DMS153 treated with DMSO at 0.1 percent for 48 hours (cell line): ENCODE measurements around the gene LPCAT4.
A peak's percentile ranks its signal among the peaks of the same experiment; 100 is the strongest.
"Not testable (repeated sequence)": the region's sequence is repeated elsewhere in the genome, so short reads cannot be mapped to it uniquely, and the experiment has no call there.

Source experiments
- DNase-seq: peaks from one replicate; lab custom pipeline; 2025; ENCODE audit not compliant: unreplicated experiment; lab: John Stamatoyannopoulos, UW

Gene LPCAT4

GRCh38 chr15:34364041-34364440, 3.0 kb downstream of the LPCAT4 start:
- no peak for DNase-seq

GRCh38 chr15:34362047-34362773, 4.8 kb downstream of the LPCAT4 start:
- no peak for DNase-seq

GRCh38 chr15:34361278-34361677, 5.7 kb downstream of the LPCAT4 start:
- no peak for DNase-seq

DNA sequence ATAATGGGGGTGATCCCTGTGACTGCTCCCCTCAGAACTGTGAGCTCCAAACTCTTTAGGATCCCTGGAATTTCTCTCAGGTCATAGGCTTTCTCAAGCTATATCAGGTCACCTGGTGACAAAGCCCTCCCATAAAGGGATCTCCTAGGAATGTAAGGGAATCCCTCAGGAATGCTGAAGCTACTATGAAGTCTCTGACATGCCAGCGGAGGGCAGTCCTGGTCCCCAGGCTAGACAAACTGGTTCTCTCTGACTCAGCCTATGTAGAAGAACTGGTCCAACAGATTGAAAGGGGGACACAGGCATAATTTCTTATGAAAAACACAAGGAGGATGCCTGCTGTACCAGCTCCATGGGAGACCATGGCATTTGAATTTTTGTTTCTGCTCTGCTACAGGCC, 6.7 kb downstream of the LPCAT4 start:
- no peak for DNase-seq

DNA sequence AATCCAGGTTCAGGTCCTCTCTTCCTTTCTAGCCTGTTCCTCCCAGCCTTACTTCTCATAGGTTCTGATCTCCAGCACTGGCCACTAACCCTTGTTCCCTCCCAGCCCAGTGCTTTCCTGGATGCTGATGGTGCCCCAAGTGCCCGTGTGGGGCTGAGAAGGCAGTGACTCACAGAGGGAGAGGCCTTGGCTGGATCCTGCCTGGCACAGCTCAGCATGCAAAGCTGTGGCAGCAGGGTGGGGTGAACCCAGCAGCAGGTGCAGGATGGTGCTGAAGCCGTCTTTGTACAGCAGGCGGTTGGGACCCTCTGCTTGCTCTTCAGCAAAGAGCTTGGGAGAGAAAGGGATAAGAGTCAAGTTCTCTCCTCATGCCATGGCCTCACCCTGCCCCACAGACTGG, 7.6 kb downstream of the LPCAT4 start:
- DNase-seq, result no peak

- no peak for DNase-seq
These were observed 8.0 kb downstream of the LPCAT4 start for GRCh38 chr15:34358948-34359347.

DNA sequence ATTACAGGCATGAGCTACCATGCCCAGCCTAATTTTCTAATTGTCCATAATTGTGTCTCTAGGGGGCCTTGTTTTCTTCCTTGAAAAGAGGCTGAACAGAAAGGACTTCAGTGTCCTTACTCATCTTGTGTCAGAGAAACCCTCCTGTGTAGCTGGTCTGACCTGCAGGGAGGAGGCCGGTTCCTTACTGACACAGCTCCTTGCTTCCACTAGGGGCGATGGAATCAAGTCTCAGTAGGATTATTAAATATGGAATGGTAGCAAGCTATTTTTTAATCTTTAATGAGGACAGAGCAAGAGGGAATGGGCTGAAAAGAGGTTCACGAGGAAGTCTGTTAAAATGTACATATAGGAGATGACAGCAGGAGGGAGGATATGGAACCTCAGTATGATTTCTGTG, 8.6 kb downstream of the LPCAT4 start:
- DNase-seq, result no peak

- no peak for DNase-seq
These were observed 9.3 kb downstream of the LPCAT4 start for GRCh38 chr15:34357653-34358052.

DNA sequence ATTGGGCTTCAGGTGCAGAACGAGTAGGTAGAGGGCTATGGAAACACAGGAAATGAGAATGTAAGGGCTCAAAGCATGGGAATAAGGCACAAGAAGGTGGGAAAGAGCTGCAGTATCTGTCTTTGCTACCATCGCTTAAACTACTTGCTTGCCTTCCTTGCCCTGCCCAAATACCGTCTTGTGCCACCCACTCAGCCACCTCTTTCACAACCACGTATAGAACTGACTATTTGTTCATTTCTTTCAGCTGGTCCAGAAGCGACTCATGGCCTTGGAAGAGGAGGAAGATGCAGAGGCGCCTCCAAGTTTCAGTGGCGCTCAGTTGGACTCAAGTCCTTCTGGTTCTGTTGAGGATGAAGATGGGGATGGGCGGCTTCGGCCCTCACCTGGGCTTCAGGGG, 11.8 kb downstream of the LPCAT4 start:
- DNase-seq, result no peak

GRCh38 chr15:34354286-34354685, 12.7 kb downstream of the LPCAT4 start:
- no peak for DNase-seq

DNA sequence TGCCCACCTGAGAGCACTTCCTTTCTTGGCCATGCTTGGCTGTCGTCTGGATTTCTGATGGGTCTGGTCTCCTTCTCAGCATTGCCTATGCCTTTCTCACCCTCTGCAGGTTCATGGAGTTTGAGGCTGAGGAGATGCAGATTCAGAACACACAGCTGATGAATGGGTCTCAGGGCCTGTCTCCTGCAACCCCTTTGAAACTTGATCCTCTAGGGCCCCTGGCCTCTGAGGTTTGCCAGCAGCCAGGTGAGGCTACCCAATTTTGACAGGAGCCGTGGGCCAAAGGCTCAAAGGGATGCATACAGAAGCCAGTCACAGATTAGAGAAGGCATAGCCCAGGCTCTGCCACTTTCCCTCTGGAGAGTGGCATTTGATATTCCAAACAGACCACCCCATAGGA, 13.4 kb downstream of the LPCAT4 start:
- DNase-seq, result no peak

DNA sequence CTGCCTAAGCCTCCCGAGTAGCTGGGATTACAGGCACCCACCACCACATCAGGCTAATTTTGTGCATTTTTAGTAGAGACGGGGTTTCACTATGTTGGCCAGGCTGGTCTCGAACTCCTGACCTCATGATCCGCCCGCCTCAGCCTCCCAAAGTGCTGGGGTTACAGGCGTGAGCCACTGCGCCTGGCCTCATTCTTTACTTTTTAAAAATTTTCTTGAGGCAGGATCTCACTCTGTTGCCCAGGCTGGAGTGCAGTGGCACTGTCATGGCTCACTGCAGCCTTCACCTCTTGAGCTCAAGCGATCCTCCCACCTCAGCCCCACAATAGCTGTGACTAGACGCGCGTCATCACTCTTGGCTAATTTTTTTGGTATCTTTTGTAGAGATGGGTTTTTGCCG, 14.0 kb downstream of the LPCAT4 start:
- not testable (repeated sequence) for DNase-seq

DNA sequence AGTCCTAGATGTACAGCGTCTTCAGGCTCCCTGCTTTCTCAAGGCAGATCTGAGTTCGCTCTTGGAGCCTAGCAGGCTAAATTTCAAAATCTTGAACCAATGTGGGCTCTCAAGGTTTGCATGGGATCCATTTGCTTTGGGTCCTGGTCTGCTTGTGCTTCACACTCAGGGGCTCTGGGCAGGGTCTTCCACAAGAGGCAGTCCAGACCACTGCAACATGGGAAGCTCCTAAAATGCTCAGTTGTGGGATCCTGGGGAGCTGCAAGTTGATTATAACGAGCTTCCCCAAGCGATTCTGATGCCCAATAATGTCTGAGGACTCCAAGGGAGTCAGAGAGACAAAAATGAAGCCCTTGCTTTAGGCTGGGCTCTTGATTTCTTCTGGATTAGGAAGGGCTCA, 17.2 kb downstream of the LPCAT4 start:
- no peak for DNase-seq

- DNase-seq, result no peak
These were observed 18.2 kb downstream of the LPCAT4 start for GRCh38 chr15:34348735-34349300.

DNA sequence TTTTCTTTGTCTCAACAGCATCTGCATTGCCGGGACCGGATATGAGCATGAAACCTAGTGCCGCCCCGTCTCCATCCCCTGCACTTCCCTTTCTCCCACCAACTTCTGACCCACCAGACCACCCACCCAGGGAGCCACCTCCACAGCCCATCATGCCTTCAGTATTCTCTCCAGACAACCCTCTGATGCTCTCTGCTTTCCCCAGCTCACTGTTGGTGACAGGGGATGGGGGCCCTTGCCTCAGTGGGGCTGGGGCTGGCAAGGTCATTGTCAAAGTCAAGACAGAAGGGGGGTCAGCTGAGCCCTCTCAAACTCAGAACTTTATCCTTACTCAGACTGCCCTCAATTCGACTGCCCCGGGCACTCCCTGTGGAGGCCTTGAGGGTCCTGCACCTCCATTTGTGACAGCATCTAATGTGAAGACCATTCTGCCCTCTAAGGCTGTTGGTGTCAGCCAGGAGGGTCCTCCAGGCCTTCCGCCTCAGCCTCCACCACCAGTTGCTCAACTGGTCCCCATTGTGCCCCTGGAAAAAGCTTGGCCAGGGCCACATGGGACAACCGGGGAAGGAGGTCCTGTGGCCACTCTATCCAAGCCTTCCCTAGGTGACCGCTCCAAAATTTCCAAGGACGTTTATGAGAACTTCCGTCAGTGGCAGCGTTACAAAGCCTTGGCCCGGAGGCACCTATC, 18.9 kb downstream of the LPCAT4 start:
- no peak for DNase-seq

GRCh38 chr15:34342737-34343575, 24.0 kb downstream of the LPCAT4 start, which contains the start of the genes NOP10 and NUTM1:
Gene NOP10, minus strand, starts transcription at chr15:34343136. Its CDS starts 63 bp downstream, at chr15:34343073.
Gene NUTM1, plus strand, starts transcription at chr15:34343315. Its CDS starts 382 bp downstream, at chr15:34343697.
- DNase-seq, result peak; percentile 35

GRCh38 chr15:34342213-34342736, 24.7 kb downstream of the LPCAT4 start:
- DNase-seq, result not testable (repeated sequence)

DNA sequence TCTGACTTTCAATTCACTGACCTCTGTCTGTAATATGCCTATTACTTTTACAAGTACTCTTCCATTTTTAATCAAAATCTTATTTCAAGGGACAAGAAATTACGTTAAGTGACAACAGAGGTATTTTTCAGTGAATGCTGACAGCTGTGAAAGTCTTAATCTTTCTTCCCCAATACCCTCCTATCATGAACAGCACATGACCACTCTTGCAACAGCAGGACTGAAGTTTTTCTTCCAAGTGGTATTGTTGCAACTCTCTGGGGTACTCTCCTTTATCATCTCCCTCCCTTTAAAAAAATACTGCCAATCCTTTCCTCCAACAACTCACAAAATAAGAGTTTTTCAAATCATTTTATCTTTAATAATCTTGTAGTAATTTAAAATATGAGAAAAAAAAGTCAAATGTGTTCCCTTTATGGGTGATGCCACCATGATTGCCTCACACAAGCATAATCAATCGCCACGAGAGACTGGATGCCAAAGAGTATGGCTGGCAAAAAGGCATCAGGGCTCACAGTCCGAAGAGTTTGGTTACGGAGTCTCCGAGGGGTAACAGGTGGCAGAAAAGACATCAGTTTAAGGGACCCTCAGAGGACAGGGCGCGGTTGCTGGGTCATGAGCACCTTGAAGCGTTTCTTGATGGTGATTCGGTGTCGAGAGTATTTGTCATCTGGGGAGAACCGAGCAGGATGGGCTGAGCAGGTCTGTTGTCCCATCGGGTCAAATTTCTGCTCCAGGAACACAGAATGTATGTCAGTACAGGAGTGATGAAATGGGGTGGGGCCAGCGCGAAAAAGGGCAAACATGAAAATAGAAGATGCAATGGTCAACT, 25.4 kb downstream of the LPCAT4 start:
- no peak for DNase-seq

- no peak for DNase-seq
These were observed 27.1 kb downstream of the LPCAT4 start for GRCh38 chr15:34339946-34340345.

DNA sequence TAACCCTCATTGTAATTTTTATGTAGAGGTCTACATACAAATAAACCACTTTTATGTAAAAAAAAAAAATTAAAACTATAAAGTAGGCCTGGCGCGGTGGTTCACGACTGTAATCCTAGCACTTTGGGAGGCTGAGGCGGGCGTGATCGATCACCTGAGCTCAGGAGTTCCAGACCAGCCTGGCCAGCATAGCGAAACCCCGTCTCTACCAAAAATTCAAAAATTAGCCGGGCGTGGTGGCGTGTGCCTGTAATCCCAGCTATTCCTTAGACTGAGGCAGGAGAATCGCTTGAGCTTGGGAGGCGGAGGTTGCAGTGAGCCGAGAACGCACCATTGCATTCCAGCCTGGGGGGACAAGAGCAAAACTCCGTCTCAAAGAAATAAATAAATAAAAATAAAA, 28.6 kb downstream of the LPCAT4 start:
- no peak for DNase-seq
